Fibroblast of skin of left quadriceps (primary cell): ENCODE results near the gene CHRM5.
"Not testable (repeated sequence)": the region's sequence is repeated elsewhere in the genome, so short reads cannot be mapped to it uniquely, and the experiment has no call there.

Source experiments
- DNase-seq, 2 experiments: peaks; one replicate each; pipeline ENCODE4 v3.0.0-alpha.2; 2013; ENCODE audit warnings: low read depth in 2 of 2

The CHRM5 gene

DNA sequence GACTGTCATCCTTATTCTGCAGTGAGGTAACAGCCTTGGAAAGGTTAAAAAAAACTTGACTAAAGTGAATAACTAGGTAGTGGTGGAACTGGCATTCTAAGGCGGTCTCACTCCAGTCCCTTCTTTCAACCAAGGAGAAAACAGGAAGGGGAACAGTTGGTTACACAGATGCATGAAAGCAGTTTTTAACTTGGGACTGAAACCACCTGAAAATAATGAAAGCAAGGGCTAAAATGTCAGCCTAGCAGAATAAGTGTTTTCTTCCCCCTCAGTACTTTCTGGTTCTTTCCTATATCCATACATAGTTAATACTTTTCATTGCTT is 71.5 kb downstream of the CHRM5 start:
- DNase-seq: no peak

DNA sequence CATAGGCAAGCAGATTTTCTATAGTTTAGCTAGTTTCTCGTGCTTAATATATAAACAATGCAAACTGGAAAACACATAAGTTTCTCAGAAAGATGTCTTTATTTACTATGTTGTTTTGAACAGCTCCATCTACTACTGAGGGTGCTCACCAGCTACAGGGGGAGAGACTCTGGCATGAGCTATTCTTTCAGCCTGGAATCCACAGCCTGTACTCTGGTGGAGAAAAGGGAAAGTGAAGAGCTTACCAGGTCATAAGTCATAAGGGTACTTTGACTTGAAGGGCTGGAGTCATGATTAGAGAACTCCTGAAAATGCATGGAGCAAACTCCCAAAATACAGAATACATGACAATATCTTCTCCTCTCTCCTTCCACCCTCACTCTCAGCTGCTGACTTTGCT is 75.1 kb downstream of the CHRM5 start:
- no peak for DNase-seq

DNA sequence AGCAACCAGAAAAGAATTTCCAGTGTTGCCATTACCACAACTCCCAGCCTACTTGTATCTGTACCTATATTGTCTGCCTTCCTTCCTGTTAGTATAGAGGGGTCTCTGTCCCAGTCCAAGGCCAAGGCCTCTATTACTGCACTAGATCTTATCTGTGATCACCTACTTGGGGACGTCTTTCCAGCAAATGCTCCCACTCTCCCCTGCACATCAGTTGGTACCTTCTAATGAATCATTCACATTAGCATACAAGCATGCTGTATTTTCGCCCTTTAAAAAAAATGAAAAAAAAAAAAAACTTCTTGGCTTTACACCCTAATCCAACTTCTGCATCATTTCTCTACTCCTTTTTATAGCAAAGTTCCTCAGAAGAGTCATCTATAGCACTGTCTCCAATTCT is 75.5 kb downstream of the CHRM5 start:
- no peak for DNase-seq

DNA sequence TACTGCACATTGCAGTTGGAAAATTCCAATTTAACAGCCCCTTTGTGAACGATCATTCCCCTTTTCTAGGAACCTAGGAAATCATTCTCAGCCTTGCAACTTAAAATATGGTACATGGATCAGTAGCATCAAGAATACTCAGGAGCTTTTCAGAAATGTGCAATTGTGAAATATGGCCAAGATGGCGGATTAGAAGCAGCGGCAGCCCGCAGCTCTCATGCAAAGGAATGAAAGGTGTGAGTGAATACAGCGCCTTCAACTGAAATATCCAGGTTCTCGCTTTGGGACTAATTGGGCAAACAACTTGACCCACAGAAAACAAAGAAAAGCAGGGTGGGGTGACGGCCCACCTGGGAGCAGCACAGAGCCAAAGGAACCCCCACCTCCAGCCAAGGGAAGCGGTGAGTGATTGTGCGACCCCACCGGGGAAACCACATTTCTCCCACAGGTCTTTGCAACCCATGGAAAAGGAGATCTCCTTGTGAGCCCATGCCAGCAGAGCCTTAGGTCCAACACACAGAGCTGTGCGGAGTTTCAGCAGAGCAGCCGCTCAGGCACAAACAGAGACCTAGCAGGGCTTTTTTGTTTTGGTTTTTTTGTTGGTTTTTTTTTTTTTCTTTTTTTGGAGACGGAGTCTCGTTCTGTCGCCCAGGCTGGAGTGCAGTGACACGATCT is 78.3 kb downstream of the CHRM5 start:
- DNase-seq: no peak

DNA sequence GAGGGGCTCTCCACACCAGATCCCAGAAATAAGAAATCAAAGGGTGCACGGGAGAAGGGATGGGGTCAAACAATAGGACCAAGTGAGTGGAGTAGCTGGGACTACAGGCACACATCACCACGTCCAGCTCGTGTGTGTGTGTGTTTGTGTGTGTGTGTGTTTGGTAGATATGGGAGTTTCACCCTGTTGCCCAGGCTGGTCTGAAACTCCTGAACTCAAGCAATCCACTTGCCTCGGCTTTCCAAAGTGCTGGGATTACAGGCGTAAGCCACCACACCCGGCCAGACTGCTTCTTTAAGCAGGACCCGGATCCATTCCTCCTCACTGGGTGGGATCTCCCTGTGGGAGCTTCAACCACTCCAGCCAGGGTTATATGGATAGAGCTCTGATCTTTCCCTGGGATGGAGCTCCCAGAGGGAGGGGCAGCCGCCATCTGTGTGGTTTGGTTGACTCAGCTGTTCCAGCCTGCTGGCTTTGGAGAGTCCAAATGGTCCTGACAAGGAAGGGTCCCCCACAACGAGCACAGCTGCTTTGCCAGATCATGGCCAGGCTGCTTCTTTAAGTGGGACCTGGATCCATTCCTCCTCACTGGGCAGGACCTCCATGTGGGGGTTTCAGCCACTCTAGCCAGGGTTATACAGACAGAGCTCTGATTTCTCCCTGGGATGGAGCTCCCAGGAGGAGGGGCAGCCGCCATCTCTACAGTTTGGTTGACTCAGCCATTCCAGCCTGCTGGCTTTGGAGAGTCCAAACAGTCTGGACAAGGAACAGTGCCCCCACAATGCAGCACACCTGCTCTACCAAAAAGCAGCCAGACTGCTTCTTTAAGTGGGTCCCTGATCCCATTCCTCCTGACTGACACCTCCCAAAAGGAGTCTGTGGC is 79.8 kb downstream of the CHRM5 start:
- no peak for DNase-seq

DNA sequence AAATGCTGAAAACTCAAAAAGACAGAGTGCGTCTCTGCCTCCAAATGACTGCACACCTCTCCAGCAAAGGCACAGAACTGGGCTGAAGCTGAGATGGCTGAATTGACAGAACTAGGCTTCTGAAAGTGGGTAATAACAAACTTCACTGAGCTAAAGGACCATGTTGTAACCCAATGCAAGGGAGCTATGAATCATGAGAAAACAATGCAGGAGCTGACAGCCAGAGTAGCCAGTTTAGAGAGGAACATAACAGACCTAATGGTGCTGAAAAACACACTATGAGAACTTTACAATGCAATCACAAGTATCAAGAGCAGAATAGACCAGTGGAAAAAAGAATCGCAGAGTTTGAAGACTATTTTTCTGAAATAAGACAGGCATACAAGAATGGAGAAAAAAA is 80.8 kb downstream of the CHRM5 start:
- peak in 1 of 2 experiments; percentile 40 for DNase-seq

DNA sequence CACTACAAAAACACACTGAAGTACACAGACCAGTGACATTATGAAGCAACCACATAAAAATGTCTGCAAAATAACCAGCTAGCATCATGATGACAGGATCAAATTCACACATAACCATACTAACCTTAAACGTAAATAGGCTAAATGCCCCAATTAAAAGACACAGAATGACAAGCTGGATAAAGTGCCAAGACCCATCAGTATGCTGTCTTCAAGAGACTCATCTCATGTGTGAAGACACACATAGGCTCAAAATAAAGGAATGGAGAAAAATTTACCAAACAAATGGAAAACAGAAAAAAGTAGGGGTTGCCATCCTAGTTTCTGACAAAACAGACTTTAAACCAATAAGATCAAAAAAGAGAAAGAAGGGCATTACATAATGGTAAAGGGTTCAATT is 82.1 kb downstream of the CHRM5 start:
- not testable (repeated sequence) for DNase-seq

DNA sequence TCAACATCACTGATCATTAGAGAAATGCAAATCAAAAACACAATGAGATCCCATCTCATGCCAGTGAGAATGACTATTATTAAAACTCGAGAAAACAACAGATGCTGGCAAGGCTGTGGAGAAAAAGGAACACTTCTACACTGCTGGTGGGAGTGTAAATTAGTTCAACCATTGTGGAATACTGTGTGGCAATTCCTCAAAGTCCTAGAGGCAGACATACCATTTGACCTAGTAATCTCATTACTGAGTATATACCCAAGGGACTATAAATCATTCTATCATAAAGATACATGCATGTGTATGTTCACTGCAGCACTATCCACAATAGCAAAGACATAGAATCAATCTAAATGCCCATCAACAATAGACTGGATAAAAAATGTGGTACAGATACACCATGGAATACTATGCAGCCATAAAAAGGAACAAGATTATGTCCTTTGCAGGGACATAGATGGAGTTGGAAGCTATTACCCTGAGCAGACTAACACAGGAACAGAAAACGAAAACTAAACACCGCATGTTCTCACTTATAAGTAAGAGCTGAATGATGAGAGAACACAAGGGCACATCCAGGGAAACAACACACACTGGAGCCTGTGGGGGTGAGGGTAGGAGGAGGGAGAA is 85.9 kb downstream of the CHRM5 start:
- DNase-seq: no peak

DNA sequence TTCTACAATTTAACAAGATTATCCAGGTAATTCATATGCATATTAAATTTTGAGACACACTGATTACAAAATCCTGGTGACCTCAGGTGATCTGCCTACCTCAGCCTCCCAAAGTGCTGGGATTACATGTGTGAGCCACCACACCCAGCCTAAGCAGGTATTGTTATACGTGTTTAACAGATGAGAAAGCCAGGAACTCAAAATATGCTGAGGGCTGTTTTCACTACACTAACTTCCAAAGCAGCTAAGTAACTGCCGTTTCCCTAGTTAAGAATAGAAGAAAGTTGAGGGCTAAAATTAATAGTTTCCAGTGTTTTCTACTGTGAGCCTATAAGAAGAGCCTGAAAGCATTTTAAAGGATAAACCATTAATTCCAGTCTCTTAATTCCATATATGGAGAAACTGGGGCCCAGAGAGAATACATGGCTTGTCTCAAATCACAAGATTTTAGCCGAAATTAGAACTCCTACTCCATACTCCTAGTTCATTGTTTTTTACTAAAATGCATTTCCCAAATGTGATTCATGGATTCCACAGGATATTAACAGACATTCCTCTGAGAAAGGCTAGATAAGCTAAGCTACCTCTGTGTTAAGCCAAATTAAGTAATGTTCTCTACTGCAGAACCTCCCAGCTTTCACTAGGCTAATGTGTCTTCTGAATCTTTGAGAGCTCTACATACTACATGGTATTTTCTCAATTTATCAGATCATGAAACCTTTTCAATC is 87.7 kb downstream of the CHRM5 start:
- DNase-seq: peak; percentile 79 to 80

DNA sequence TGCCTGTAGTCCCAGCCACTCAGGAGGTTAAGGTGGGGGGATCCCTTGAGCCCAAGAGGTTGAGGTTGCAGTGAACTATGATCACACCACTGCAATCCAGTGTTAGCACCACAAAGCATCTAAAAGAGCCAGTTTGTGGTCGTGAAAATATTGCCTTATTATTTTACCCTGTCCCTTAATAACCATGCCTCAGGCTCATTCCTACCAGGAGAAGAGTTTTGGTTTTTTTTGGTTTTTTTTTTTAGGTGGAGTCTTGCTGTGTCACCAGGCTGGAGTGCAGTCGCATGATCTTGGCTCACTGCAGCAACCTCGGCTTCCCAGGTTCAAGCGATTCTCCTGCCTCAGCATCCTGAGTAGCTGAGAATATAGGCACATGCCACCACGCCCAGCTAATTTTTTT is 88.6 kb downstream of the CHRM5 start:
- no peak for DNase-seq

DNA sequence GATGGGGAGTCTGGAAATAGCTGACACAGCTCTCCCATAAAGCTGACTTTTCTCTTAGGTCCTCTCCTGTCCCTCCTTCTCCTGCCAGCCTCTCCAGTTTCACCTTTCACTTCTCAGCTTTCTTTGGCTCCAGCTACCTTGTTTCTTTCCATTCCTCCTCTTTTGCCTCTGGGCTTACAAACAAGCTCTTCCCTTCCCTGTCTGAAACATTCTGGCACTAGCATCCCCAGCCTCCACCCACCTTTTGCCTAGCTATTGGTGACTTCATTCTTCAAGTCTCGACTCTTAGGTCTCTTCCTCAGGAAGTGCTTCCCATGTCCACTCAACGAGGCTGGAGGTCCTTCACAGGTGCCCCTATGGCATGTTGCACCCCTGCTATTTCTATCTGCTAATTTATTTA is 91.2 kb downstream of the CHRM5 start:
- DNase-seq: no peak

DNA sequence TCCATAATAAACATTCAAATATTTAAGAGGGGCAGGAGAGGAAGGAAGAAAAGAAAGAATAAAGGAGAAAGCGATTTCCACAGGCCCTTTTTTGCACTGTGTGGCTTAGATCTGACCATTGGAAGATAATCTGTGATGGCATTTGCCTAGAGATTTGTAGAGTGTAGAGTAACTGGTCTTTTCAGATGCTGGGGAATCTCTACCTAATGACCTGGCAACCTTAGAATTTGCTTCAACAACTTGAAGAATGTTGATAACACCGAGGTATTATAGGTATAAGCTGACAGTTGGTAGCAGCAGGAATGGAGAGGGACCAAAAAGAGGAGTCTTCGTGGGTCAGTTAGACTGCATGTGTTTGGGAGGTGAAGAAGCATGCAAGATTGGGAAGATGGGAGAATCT is 91.6 kb downstream of the CHRM5 start:
- no peak for DNase-seq

DNA sequence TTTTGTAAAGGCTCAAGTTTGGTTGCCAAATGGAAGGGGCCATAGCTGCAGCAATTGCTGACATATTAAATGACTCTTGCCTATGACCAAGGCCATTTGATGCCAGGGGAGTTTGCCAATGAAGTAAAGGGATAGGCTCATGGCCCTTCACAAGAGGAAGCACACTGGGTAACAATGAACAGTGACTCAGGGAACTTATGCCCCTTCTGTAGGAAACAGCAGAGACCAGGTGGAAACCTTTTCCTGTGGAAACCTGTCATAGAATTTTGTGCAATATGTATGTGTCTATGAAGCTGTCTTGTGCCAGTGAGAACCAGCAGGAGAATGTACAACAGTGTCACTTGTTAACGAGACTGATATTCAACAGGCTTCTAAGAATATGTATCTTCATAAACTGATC is 96.1 kb downstream of the CHRM5 start:
- no peak for DNase-seq

DNA sequence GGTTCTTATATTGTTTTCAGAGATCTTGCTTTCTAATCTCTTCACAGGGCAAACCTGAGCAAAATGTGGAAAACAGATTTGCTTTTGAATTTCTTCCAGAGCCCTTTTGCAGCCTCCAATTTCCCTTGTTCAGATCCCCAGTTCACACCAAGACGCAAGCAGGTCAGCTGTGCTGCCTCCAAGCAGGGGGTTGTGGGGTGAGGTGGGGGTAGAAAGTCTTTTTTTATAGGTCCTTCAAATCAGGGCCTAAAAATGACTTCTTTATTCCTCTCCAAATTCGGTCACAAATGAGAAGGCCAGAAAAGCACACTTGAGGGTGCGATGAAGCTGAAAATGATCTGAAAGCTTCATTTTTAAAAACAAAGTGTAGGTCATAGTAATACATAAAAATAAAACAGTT is 97.0 kb downstream of the CHRM5 start:
- DNase-seq: no peak

DNA sequence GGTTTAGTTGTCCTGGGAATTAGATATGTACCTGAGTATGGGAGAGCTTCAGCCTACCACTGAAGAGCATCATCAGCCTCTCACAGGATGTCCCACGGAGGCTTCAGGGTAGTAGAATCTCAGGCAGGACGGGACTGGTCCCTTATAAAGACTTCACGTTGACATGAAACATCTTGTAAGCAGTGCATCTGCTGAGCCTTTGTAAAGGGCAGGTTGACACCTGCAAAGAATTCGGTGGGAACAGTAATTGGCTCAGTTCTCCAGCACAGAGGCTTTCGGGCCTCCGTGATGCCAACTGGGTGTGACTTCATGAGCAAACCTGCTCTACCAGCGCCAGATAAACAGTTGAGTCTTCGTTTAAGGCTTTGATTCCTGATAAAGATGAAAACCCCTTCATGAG is 97.6 kb downstream of the CHRM5 start:
- no peak for DNase-seq

DNA sequence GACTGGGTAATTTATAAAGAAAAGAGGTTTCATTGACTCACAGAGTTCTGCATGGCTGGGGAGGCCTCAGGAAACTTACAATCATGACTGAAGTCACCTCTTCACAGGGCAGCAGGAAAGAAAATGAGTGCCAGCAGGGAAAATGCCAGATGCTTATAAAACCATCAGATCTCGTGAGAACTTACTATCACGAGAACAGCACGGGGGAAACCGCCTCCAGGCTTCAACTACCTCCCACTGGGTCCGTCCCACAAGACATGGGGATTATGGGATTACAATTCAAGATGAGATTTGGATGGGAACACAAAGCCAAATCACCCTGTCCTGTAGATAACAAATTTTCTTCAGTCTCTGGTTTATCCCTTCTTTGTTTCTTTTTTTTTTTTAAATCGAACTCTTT is 101.7 kb downstream of the CHRM5 start:
- no peak for DNase-seq

DNA sequence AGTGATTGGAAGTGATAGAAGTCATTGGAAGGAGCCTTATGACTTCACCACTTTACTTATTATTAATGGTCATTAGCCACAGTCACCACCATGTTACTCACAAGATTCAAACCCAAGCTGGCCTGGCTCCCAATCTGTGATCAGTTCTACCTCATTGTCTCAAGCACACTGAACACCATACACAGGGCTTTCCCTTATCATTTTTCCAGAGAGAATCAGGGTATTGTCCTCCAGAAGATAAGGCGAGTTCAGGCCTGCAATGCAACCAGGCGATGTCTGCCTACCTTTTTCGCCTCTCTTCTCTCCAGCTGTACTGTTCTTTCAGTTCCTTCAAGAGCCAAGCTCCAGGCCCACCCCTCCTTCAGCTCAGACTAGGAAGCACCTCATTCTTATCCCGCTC is 108.5 kb downstream of the CHRM5 start:
- DNase-seq: no peak

DNA sequence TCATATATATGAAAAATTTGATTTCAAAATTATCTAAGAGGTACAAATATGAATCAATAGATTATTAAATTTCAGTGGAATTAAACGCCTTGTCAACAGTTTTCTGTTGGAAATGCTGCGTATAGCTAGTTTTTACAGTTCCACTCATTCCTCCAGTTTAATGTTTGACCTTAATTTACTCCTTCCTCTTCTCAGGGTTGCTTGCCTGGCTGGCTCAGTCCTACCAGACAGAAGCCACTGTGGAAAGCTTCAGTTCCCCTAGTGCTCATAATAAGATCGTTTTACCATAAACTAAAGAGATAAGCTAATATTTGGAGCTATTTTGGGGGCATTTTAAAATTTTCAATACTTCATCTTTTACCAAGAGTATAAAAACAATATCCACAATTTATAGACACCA is 110.6 kb downstream of the CHRM5 start:
- no peak for DNase-seq

DNA sequence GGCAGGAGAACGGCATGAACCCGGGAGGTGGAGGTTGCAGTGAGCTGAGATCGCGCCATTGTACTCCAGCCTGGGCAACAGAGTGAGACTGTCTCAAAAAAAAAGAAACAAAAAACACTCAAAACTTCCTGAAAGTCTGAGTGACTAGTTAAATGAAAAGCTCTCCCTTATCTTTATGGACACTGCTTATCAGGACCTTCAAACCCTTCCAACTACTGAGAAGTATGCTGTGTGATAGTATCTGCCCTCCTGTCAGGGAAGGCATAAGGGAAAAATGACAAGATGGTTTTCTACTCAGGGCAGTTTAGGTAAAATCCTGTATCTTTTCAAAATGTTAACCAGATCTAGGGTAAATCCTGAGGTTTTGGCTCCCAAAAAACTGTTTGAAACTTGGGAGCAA is 111.6 kb downstream of the CHRM5 start:
- no peak for DNase-seq

DNA sequence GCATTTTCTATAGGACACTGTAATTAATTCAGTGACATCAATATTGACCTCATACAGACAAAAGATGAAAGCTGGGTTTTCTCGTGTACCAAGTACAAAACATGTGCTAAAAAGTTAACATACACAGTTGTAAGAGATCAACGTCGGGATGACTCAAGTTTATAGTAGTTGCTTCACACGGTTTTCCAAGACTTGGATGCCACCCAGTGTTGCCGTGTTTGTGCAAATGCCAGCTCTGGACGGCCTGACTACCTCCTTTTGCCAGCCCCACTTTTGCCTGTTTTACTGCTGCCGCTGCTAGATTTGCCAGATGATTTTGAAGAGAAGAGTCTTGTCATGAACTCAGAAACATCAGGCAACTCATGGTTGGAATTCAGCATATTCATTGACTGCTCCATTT is 115.8 kb downstream of the CHRM5 start:
- no peak for DNase-seq

DNA sequence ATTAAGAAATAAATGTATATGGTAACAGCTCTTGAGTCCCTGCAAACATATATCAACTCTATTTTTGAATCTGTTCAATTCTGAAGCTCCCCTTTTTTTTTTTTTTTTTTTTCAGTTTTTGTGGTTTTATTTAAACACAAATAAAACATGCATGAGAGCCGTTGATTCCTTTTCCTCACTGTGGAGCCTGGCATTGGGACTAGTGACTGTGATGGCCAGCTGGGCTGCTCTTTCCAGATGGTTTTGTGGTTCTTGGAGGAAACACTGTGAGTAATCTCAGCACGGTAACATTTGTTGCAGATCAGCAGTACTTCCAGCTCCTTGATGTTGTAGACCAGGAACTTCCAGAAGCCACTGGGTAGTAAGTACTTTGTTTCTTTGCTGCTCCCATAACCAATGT is 117.4 kb downstream of the CHRM5 start:
- no peak for DNase-seq

DNA sequence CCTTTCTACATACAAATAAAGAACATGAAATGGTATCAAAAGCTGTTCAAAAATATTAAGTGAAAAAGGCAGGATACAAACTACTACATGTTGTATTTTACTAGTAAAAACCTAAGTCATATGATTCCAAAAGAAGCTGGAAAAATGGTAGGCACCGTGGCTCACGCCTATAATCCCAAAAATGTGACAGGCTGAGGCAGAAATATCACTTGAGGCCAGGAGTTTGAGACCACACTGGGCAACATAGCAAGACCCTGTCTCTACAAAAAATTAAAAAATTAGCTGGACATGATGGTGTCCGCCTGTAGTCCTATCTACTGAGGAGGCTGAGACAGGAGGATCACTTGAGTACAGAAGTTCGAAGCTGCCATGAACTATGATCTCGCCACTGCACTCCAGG is 131.6 kb downstream of the CHRM5 start:
- DNase-seq: no peak
